Activated T-cell treated with anti-CD3 and anti-CD28 coated beads, Interleukin-2, amount 50 U/mL, for 48 hours (primary cell): ENCODE data around the gene PFKP.

Experiments
- DNase-seq, 2 experiments: peaks; one replicate each; pipeline ENCODE4 v3.0.0-alpha.2; 2020

PFKP gene

GRCh38 chr10:3071405-3072198 lies 4.3 kb downstream of the PFKP start:
- peak; percentile 49 to 63 for DNase-seq

GRCh38 chr10:3072641-3073360 lies 5.5 kb downstream of the PFKP start:
- DNase-seq = no peak

- no peak for DNase-seq
Measured at GRCh38 chr10:3074145-3074665, 6.9 kb downstream of the PFKP start.

GRCh38 chr10:3074985-3075600 lies 7.7 kb downstream of the PFKP start:
- no peak for DNase-seq

- DNase-seq = no peak
Measured at GRCh38 chr10:3076138-3076537, 8.8 kb downstream of the PFKP start.

- DNase-seq = no peak
Measured at GRCh38 chr10:3077509-3077908, 10.2 kb downstream of the PFKP start.

- no peak for DNase-seq
Measured at GRCh38 chr10:3077940-3078630, 10.7 kb downstream of the PFKP start.

GRCh38 chr10:3081383-3081981 lies 14.1 kb downstream of the PFKP start:
- no peak for DNase-seq

GRCh38 chr10:3082290-3082689 lies 14.9 kb downstream of the PFKP start:
- no peak for DNase-seq

GRCh38 chr10:3085785-3086567 lies 18.6 kb downstream of the PFKP start:
- no peak for DNase-seq

GRCh38 chr10:3090388-3090787 lies 23.0 kb downstream of the PFKP start:
- no peak for DNase-seq

- peak; percentile 57 to 60 for DNase-seq
Measured at GRCh38 chr10:3090914-3091787, 23.8 kb downstream of the PFKP start.

GRCh38 chr10:3091921-3092320 lies 24.6 kb downstream of the PFKP start:
- DNase-seq = no peak

- DNase-seq = no peak
Measured at GRCh38 chr10:3093996-3094395, 26.6 kb downstream of the PFKP start.

GRCh38 chr10:3094609-3095036 lies 27.3 kb downstream of the PFKP start:
- no peak for DNase-seq

GRCh38 chr10:3095373-3096139 lies 28.2 kb downstream of the PFKP start:
- peak; percentile 46 to 65 for DNase-seq

- DNase-seq = no peak
Measured at GRCh38 chr10:3096149-3096548, 28.8 kb downstream of the PFKP start.

- DNase-seq = no peak
Measured at GRCh38 chr10:3097160-3097559, 29.8 kb downstream of the PFKP start.

- DNase-seq = no peak
Measured at GRCh38 chr10:3098689-3099088, 31.3 kb downstream of the PFKP start.
